Epithelial cell of proximal tubule (primary cell): Measurements from ENCODE around the gene SCCPDH. TPM values are rescaled to one million over a fixed set of nuclear protein-coding genes. Genes with fewer than 3 reads are reported as not detected.
A peak's percentile ranks its signal among the peaks of the same experiment; 100 is the strongest.

Source experiments
- DNase-seq: peaks from one replicate; pipeline ENCODE4 v3.0.0-alpha.2; 2011; ENCODE audit warnings: low read depth
- H3K4me3 ChIP-seq: 2 replicates; pipeline ENCODE4 v1.5.1; 2011; ENCODE audit warnings: low read depth, mild to moderate bottlenecking, low read length
- total RNA-seq: library from RNA; depleted of rRNA; stranded (reverse); fragments of >200 nt; gene quantifications from 2 replicates; pipeline ENCODE4 v1.2.3, GENCODE V29; 2015
- TF ChIP-seq, protein P1 (sequence below): conservative IDR thresholded peaks from 2 replicates; pipeline ENCODE4 v1.5.1; 2012; ENCODE audit warnings: low read depth, mild to moderate bottlenecking, low read length

The SCCPDH gene, protein sequence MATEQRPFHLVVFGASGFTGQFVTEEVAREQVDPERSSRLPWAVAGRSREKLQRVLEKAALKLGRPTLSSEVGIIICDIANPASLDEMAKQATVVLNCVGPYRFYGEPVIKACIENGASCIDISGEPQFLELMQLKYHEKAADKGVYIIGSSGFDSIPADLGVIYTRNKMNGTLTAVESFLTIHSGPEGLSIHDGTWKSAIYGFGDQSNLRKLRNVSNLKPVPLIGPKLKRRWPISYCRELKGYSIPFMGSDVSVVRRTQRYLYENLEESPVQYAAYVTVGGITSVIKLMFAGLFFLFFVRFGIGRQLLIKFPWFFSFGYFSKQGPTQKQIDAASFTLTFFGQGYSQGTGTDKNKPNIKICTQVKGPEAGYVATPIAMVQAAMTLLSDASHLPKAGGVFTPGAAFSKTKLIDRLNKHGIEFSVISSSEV
- total RNA-seq: 40.8 and 42.1 TPM in 2 replicates

DNA sequence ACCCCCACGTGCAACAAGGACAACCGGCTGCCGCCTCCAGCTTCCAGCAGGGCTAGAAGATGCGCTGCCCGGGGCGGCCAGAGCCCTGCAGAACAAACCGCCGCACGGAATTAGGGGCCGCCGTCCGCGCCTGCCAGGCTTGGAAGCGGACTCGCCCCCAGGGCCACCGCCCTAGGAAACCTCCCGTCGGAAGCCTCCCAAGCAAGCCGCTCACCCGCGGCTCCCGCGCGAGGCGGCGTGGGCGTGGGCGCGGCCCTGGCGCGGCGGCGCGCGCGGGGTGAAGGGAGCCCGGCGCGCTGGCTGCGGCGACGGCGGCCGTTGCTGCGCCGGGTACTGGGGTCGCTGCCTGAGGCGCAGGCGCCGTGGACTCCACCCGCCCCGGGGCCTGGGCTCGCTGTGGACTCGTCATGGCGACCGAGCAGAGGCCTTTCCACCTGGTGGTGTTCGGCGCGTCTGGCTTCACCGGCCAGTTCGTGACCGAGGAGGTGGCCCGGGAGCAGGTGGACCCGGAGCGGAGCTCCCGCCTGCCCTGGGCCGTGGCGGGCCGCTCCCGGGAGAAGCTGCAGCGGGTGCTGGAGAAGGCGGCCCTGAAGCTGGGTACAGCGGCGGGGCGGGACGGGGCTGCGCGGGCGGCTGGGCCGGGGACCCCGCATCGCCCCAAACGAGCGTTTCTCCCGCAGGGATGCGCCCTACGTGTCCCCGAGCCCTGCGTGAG is at the start of gene SCCPDH:
Gene SCCPDH, plus strand, starts transcription at position 394 of the 715 bp plus-strand sequence. Its CDS starts 14 bp downstream, at position 408.
- DNase-seq: no peak
- peak within 1 kb of the TSS; percentile 67 for H3K4me3 ChIP-seq
- TF ChIP-seq, protein P1, sequence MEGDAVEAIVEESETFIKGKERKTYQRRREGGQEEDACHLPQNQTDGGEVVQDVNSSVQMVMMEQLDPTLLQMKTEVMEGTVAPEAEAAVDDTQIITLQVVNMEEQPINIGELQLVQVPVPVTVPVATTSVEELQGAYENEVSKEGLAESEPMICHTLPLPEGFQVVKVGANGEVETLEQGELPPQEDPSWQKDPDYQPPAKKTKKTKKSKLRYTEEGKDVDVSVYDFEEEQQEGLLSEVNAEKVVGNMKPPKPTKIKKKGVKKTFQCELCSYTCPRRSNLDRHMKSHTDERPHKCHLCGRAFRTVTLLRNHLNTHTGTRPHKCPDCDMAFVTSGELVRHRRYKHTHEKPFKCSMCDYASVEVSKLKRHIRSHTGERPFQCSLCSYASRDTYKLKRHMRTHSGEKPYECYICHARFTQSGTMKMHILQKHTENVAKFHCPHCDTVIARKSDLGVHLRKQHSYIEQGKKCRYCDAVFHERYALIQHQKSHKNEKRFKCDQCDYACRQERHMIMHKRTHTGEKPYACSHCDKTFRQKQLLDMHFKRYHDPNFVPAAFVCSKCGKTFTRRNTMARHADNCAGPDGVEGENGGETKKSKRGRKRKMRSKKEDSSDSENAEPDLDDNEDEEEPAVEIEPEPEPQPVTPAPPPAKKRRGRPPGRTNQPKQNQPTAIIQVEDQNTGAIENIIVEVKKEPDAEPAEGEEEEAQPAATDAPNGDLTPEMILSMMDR: no peak

DNA sequence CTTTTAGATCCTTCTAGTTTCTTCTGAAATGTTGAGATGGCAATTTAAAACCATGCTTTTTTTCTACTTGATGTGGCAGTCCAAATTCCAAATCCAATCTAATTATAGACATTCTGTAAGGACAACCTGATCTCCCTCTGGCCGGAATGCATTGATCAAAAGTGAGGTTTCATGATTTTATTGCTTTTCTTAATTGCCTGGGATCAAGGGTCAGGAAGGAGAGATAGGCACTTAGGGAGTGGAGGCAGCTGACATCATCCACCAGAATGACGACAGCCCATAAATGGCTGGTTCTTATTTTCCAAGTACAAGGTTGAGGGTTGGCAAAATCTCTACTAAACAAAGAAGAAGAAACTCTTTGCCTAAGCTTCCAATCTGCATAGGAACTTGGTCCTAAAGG is 46.4 kb upstream of the SCCPDH start:
- TF ChIP-seq, protein P1: no peak
- DNase-seq: no peak

DNA sequence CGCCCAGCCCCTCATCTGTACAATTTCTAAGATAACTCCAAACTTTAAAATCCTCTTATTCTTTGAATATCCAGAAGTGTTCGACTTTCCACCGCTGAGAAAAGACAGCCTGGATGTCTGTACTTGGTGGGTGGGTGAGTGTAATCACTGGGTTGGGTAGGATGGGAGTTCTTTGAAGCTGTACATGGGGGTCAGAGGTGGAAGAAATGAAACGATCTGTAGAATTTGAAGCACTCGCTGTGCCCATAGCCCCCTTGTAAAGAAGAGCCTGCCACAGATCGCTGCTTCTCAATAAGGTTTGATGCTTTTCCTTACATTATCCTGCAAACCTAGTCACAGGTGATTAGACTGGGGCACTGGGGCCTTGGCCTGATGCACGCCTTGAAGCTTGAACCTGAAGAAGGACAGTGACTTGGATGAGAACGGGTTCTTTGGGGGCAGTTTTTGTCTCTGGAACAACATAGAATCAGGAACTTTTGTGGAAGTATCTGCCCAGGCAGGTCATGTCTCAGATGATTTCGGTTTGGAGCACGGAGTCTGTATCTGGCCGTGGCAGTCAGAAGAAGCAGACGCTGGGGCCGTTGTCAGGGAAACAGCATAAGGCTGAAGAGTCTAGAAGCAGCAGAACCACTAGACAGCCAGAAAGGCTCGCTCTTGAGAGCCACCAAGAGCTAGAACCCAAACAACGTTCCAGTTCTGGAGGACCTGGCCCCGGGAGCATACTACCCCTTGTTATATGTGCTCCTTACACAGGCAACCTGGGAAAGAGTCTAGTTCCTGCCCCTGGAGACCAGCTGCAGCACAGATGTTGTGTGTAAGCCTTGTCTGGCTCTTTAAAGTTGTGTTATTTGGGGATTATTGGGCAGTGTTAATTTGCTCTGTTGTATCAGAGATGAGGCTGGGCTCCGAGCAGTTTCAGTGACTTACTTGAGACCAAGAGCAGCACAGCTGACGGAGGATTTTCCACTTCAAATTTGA is 45.1 kb upstream of the SCCPDH start:
- no peak for DNase-seq
- no peak overlapping the region for H3K4me3 ChIP-seq
- TF ChIP-seq, protein P1: no peak

More for the DNA sequence above, 46.4 kb upstream of the SCCPDH start:
- no peak overlapping the region for H3K4me3 ChIP-seq

DNA sequence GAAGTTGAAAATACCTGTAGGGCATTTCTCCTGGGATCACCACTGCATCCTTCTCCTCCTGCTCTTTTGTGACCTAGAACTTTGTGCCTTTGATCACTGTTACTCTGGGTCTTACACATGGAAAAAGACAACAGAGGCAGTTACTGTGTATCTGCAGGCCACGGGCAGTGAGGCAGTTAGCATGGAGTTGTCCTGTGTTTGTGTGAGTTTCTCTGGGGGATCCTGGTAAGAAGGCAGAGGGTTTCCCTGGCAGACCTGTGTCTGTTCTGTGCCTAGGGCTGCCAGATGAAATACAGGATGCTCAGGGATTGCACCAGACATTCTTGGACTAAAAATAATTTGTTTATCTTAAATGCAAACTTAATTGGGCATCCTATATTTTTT is 44.4 kb upstream of the SCCPDH start:
- no peak overlapping the region for H3K4me3 ChIP-seq
- TF ChIP-seq, protein P1: no peak
- DNase-seq: no peak

DNA sequence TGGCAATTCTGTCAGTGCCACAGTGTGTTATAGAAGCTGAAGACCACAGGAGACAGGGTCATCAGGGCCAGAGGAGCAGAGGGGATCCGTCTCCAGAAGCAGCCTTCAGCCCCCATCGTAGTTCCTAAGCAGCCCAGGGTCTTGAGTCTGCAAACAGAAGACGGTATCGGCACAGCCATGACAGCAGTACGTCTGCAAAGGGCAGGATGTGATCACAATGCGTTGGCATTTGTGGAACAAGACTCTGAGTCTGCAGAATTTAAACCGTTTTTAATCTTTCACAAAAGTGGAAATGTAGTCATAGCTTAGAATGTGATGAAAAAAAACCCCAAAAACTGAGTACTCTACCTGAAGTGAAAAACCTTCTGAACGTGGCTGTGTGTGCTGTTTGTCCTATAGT is 44.0 kb upstream of the SCCPDH start:
- H3K4me3 ChIP-seq: no peak overlapping the region
- TF ChIP-seq, protein P1: no peak
- no peak for DNase-seq

DNA sequence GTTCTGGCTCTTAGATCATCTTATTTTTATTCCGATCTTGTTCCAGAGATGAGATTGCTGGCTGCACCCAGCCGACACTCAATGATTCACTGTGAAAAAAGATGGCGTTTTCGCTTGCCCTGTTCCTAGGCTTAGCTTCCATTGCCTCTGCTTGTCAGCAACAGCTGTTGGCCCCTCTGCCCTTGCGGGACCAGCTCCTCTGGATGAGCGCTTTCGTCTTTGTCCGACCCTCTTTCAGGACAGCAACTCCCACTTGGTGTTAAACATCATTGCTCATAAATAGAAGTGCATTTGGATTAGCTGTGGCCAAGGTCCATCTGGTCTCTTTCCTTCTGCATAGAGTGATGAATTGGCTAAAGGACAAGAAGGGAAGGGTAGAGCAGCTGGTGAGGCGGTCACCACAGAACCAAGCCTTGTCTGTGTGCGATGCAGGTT is 43.5 kb upstream of the SCCPDH start:
- TF ChIP-seq, protein P1: no peak
- no peak for DNase-seq
- H3K4me3 ChIP-seq: no peak overlapping the region
